ENCODE data around the gene KDM4B.

DNA sequence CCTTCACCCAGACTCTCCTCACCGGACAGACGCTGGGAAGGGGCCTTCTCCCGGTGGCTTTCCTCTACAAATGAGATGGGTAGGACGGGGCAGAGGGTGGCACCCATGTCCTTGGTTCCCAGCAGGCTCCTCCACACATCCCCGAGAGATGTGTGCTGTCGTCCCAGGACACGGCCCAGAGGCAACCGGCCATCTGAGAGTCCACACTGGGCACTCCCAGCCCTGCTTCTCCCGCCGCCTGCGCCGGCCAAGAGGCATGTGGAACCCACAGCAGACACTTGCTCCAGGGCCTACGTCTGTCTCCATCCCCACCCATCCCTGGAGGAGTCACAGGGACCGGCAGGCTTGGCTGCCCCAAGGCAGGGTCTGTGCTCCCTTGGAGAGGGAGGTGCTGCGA lies 179.9 kb downstream of the KDM4B start:
- TF ChIP-seq CTCF (IDR thresholded peaks at IDR 0.05) (no peak), POLR2A (IDR thresholded peaks at IDR 0.05) (no peak), POLR2AphosphoS5 (IDR thresholded peaks at IDR 0.05) (no peak)

Data from transverse colon (tissue), 4 donors.